GM11168 (cell line): ENCODE measurements around the gene XRN2.
"Not testable (repeated sequence)": the region's sequence is repeated elsewhere in the genome, so short reads cannot be mapped to it uniquely, and the experiment has no call there.

Experiments used
- in situ Hi-C: fragments of 300-500 bp; cut with MboI; formaldehyde crosslinking; loops from one replicate; pipeline ENCODE4 v1.12.0; 2022; ENCODE audit warnings: low sequenced_read_pairs; ENCODE audit not compliant: unreplicated experiment

Gene XRN2

GRCh38 chr20:21419147-21419546 lies 116.0 kb downstream of the XRN2 start:
- in situ Hi-C loops, result not testable (repeated sequence)

- in situ Hi-C loops, result no loop called here
These were observed 118.6 kb downstream of the XRN2 start for GRCh38 chr20:21421601-21422236.

- in situ Hi-C loops, result not testable (repeated sequence)
These were observed 120.6 kb downstream of the XRN2 start for GRCh38 chr20:21423712-21424111.

DNA sequence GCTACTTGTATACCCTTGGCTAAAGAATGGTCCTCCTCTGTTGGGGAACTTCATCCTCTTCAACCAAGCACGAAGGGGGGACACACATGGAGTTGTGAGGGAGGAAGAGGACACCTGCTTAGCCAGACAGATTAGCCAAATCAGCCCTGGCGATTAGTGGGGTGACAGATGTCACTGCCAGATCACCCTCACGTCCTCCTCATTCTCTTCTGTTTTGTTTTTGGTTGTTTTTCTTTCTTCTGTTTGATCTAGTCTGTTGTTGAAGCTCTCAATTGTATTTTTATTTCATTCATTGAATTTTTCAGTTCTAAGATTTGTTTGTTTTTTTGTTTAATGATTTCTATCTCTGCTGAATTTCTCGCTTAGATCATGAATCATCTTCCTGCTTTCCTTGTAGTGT lies 121.7 kb downstream of the XRN2 start:
- in situ Hi-C loops, result no loop called here

GRCh38 chr20:21430020-21430419 lies 126.9 kb downstream of the XRN2 start:
- in situ Hi-C loops, result no loop called here

DNA sequence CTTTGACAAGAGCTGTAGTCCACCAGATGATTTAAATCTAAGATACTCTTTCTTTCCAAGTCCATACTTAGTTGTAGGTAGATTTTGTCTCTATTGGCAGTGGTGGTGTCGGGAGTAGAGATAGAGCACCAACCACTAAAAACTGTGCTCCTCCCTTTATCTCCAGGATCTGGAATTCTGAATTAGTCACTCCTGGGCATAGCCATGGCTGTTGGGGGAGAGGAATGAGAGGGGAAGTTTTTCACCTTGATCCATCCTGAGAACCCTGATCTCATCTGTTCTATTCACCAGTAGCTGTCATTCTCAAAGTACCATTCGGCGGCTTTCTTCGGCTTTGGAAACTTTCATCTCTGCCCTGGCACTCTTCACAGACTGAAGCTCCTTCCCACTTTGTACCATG lies 129.8 kb downstream of the XRN2 start:
- in situ Hi-C loops, result no loop called here

GRCh38 chr20:21433329-21433890 lies 130.3 kb downstream of the XRN2 start:
- in situ Hi-C loops, result no loop called here

- in situ Hi-C loops, result no loop called here
These were observed 132.4 kb downstream of the XRN2 start for GRCh38 chr20:21435576-21435975.

GRCh38 chr20:21436205-21436604 lies 133.1 kb downstream of the XRN2 start:
- in situ Hi-C loops, result no loop called here

DNA sequence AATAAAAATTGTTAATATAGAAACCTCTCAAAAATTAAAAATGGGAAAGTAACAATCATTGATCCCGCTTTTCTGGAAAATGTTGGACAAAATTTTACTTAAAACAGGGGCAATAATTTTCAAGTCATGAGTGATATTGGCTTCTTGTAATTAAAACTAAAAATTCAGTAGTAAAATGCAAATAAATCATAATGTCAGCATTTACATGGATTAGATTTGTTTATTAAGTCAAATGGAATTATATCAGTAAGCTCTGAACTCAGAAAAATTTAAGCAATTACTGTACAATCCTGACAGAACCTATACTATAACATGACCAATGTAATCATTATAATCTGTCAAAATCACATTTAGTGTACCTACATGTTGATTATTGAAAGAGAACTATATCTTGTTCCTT lies 134.1 kb downstream of the XRN2 start:
- in situ Hi-C loops, result no loop called here

GRCh38 chr20:21437816-21438215 lies 134.7 kb downstream of the XRN2 start:
- in situ Hi-C loops, result no loop called here
